Left renal cortex interstitium (tissue), 4 donors: ENCODE results near the gene BRD7. TPM values are rescaled to one million over a fixed set of nuclear protein-coding genes. Genes with fewer than 3 reads are reported as not detected.

ENCODE experiments used
- DNase-seq, 4 donors: peaks; one replicate each; pipeline ENCODE4 v3.0.0-alpha.2; 2013; ENCODE audit warnings: low read depth in 4 of 4, low spot score in 2 of 4, missing footprints in 1 of 4
- polyA plus RNA-seq, 4 donors: library from polyadenylated mRNA; unstranded; fragments of 120-200 nt; gene quantifications; one replicate each; pipeline ENCODE4 v1.2.1, GENCODE V29; 2013; ENCODE audit not compliant: insufficient read length in 4 of 4

Gene BRD7
- polyA plus RNA-seq, 4 donors: 99.9 to 134 (median 106) TPM

DNA sequence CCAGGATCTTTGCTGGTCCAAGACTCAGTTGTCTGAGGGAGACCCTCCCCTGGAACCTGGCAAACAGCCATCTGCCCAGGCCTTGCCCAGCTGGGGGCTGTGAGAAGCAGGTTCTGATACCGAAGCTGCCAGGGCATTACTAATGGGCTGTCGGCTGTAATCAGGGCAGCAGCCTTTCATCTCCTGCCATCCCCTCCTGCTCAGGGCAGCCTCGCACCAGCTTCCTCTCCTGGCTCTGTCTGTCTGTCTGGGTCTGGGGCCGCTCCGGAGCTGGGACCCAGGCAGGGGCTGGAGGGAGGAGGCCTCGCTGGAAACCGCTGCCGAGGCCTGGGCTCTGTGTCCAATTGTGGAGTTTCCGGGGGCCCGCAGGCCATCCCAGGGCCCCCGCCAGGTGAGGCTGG is 21.6 kb upstream of the BRD7 start:
- DNase-seq: no peak

DNA sequence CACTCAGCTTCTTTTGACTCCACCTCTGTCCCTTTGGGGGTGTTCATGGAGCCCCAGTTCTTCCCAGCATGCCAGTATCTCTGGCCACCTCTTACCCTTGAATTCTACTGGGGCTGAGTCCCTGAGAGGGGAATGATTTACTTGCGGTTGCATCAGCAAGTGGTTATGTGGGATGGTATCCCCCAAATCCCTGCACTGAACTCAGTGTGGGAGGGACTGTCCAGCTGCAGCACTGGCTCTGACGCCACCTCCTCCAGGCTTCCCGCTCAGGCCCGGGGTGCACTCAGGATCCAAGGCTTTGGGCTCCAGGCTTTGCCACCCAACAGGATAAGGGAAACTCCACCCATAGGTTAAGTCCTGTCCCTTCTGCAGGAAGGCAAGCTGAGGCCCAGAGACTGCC is 21.1 kb upstream of the BRD7 start:
- DNase-seq: no peak

DNA sequence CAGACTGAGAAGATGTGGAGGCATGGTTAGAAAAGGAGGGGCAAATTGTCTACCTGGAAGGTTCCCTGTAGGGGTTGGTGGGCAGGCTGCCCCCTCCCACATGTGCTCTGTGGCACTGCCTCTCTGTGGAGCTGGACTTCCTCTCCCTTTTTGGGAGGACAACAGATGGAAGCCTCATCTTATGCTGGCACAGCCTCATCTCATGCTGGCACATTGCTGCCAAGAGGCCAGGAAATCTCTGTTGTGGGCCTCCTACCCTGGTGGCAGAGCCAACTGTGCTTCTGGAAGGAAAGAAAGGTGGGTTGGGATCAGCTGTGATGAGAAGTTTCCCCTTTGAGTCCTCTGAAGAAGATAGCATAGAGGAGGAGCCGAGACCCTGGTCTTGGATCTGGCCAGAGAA is 19.7 kb upstream of the BRD7 start:
- DNase-seq: no peak

DNA sequence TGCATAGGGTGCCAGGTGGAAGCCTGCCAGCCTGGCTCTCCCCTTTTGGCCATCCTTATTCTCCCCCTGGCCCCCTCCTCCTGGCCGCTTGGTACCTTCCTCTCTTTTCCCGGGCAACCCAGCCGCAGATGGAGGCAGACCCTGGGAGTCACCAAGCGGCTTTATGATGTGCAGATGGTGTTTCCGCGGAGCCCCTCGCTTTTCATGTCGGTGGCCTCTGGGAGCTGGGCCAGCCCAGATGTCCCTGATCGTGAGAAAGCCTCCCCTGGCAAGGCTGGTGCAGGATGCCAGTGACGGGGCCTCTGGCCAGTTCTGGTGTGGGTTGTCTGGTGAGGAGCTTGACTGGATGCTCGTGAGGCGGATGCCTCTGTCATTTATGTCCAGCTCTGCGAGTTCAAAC is 18.0 kb upstream of the BRD7 start:
- DNase-seq: no peak

DNA sequence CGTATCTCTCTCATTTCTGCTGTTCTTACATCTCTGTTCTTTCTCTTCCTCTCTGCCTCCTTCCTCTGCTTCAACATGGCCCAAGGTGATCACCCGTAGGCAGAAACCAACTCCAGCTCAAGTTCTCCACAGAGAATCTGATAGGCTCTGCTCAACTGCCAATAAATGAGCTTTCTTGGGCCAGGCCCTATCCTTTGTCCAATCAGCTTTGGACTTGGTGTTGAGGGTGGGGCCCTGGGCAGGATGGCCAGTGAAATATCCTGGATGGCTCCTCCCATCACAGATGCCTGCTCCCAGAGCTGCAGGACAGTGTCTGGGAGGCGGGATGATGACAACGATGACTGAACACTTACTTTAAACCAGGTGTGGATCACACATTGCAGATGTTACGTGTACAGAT is 17.4 kb upstream of the BRD7 start:
- no peak for DNase-seq

DNA sequence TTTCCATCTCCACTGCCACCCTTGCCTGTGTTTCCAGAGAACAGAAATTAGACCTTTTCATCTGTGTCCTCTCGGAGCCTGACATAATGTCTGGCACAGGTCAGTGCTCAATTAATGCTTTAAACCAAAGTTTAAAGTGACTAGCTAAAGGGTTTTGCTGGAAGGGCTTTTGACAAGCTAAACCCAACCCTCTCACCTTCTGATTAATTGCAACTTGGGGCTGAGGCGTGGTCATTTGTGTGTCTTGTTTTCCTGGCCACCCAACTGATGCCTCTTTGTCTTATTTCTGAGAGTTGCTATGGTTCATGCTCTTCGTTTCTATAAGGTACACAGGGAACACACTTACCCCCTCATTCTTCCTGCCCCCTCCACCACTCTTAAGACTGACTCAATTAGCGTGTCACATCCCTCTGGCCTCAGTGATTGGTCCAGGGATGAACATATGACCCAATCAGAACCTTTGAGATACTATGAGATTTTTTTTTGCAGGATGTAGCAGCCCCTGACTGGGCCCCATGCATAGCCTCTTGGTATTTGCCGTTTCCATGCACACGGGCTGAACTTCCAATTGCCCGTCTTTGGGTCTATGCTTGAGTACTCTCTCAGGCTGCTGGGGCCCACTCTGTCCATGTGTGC is 15.8 kb upstream of the BRD7 start:
- no peak for DNase-seq

DNA sequence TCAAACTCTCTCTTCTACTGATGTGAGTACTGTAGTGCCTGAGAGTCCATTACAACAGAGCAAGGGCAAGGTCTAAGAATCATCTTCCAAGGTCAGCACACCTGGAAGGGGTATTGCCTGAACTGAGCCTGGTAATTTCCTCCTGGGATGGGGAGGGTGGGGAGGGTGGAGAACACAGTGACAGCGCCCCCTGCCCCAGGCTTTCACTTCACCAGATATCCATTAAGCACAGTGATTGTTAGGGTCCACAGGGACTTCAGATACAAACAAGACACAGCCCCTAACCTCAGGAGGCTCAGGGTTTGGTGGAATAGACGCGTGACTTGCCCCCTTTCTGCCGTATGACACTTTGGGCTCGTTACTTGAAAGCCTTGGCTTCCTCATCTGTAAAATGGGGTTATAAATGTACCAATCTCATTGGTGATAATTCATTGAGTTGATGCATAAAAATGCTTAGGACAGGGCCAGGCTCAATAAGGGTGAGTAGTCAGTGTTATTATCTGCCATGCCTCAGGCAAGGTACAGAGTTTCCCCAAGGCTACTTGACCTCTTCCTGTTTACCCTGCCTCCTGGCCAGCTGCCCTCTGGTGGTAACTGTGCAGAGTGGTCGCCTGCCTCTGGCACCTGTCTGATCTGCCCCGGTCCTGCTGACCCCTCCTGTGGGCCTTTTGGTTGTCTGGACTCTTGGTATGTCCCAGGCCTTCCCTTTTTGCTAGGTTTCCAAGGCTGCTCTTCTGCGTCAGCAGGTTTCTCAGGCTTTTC is 13.1 kb upstream of the BRD7 start:
- DNase-seq: no peak

DNA sequence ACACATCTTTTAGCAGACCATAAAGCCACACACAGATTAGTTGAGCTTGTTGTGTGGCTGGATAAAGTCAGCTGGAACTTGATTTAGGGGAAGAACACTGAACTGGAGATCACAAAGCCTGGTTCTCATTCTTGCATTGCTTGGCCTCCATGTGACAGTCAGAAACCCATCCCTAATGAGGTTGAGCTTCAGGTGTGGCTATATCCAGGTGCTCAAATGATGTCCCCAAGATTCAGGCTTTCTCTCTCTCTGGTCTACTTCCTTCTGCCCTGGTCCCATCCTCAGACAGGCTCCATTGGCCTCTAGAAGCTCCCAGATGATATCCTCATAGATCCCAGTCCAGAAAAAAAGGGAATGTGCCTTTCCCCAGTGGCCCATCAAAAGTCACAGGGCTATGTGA is 9.6 kb upstream of the BRD7 start:
- DNase-seq: no peak

DNA sequence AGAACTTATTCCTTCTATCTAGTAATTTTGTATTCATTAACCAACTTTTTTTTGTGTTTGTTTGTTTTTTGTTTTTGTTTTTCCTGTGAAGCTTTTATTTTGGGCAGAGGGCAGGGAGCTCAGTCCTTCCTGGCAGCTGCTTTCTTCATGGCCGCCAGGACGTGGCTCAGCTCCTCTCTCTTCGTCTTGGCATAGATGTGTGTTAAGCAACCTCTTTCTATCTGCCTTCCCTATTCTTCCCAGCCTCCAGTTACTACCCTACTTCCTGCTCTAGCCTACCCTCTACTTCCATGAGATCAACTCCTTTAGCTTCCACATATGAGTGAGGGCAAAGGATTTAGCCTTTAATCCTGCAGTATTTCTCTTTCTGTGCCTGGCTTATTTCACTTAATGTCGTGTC is 8.2 kb upstream of the BRD7 start:
- DNase-seq: no peak

DNA sequence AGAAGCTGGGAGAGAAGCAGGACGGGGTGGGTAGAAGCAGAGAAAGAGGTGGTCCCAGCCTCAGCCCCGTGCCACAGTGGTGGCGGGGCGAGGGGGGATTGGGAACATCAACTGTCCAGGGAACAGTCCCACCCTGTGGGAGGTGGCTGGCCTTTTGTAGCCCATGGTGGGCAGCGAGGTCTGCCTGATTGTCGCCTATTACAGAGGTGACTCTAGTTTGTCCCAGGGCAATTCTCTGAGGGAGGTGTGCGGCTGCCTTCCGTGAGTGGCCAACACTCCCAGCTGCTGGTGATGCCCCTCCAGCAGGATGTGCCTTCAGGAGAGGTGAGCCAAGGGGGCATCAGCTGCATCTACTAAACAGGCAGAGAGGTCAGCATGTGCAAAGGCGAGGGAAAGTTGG is 5.0 kb upstream of the BRD7 start:
- no peak for DNase-seq

DNA sequence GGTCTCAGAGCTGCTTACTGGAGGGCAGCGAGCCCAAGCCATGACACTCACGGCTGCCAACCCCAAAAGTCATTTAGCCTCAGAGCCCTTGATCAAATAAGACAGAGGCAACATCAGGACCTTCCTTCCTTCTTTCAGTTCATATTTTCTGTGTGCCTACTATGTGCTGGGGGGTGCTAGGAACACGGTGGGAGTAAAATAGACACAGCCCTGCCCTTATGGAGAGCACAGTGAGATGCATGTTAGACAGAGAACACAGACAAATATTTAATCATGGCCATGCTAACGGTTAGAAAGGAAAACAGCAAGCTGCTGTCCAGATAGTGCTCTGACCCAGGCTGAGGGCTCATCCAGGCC is 4.5 kb upstream of the BRD7 start:
- no peak for DNase-seq

DNA sequence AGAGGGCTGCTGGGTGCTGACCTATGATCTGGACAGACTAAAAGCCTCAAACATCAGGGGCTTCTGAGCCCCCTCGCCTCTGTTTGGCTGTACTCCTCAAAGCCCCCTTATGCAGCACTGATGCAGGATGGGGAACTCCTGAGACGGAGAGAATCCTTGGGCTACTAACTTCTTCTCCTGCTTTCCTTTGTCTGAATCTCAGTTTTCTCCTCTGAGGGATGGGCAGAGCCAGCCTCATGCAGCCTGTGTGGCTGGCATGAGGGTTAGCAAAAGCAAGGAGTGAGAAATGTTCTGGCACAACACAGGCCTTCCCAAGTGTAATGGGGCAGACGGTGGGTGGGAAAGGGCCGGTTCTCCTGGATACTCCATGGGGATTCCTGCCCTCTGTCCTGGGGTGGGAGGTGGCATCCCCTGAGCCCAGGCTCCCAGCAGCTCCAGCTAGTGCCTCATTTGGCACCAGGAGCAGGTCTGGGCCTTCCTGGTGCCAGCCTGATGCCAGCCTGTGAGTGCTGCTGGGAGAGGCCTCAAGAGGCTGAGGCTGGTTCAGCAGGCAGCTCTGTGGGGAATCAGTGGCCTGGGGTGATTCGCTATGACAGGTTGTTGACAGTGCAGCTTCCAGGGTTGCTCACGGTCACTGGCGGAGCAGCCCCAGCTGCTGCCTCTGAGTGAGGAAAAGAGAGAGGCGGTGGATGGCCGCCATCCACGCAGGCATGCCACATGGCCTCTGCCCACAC is 4.0 kb upstream of the BRD7 start:
- no peak for DNase-seq

DNA sequence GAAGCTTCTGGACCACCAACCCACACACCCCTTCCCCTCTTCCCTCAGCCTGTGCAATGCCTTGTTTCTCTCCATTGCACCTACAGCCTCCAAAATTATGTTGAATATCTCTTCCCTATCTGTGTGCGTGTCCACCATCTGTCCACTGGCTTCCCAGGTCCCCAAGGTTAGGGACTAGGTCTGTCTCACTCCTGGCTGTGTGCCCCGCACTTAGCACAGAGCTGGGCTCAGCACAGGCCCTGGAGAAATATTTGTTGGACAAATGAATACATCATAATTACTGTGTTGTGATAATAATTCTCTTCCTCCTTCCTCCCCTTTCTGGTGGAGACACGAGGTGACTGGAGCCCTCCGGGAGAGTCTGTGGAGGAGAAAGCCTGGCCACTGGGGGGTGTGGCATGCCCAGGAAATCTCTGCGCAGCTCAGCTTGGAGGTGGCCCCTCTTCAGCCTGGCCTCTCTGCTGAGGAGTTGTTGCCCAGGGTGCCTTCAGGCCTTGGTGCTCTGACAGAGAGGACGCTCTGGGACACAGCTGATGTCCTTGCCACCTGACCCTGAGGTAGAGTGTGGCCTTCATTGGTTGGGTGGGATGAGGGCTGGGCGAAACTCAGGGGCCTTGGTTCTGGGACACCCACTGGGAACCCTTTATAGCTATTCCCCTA is 3.3 kb upstream of the BRD7 start:
- DNase-seq: no peak

DNA sequence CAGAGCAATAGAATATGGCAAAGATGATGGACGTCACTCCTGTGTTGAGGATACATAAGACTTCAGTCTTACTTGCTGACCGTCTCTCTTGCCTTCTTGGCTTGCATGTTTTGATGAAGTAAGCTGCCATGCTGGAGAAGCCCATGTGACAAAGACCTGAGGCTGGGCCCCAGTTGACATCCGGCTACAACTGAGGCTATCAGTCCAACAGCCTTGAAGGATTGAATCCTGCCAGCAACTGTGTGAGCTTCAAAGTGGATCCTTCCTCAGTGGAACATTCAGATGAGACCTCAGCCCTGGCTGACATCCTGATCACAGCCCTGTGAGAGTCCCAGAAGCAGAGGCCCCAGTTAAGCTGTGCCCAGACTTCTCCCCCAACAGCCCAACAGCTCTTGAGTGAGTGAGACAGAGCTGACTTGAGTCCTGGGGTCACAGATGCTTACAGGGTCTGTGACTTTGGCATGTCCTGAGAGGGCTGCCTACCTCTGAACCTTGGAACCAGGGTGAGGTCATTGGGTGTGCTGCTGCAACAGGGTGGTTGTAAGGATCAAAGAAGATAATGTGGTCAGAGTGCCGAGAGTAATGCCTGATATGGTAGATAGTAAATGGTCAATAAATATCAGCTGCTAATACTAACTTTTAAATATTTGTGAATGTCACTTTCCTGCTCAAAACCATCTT is 2.4 kb upstream of the BRD7 start:
- DNase-seq: no peak

DNA sequence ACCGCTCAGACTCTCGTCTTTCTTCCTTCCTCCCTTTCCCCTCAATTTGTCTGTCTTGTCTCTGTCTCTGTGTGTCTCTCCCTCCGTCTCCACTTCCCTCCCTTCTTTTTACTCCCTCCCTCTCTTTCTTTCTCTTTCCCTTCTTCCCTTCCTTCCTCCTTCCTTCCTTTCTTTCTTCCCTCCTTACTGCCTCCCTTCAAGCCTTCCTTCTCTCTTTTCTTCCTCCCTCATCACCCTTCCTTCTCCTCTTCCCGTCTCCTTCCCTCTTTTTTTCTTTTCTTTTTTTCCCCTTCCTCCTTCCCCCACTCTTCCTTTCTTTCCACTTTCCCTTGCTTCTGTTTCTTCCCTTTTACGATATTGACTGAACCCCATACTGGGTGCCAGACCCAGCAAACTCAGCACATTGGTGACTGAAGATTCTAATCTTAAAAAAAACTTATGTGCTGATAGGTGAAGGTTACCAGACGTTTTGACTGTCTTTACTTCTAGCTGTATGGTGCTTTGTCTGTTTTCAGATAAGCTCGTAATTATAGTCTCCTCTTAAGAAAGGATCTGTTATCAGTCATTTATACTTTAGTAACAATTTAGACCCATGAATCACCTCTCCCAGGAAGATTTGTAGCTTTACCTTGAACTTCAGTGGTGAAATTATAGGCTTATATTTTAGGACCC is 481 bp upstream of the BRD7 start:
- DNase-seq: peak in 1 of 4 donors; percentile 19

DNA sequence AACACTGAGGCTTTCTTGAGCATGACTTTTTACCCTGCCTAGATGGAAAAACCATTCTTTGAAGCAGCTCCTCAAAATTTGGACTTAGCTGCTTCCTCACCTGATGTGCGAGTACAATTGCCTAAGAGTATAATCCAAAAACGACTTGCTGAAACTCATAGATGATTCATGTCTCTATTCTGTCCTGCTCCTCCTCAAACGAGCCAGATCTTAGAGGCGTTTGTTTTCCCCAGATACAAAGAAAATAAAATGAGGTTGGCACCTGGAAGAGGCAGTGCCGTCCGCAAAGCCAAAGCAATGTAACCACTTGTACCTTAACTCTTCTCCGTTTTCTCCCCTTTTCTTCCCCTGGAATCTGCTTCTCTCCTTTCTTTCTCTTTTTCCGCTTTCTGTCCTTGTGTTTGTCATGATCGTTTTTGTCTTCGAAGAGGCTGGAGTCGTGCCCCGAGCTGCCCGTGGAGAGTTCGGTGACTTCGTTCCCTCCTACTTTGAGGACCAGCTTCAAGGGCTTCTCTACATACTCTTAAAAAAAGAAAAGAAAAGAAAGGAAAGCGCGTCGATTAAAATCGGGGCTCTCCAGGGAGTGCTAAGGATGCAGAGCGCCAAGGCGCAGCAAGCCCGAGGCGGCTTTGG is 895 bp downstream of the BRD7 start:
- no peak for DNase-seq

DNA sequence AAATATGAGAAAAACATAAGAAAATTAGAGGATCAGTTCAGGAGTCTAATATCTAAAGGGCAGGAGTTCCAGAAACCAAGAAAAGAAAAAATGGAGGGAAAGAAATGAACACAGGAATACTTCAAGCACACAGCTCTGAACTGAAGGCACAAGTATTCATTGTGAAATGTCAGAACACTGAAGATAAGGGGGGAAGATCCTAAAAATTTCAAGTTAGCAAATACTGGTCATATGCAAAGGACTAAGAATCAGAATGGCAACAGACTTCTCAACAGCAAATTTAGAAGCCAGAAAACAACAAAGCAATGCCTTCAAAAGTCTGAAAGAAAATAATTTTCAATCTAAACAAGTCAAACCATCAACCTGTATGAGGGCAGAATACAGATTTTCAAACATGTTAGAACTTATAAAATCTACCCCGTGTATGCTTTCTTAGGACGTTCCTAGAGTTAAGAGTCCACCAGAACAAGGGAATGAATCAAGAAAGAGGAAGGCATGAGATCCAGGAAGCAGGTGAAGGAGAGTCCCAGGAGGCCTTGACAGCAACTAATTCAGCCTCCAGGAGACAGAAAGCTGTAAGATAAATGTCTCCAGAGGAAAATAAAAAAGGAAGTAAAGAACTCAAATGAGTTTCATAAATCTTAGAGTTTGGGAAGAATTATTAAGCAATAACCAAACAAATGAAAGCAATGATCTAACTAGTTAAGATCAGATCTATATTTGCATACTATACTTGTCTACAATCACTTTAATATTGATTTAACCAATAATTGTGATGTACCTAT is 2.8 kb downstream of the BRD7 start:
- DNase-seq: no peak

DNA sequence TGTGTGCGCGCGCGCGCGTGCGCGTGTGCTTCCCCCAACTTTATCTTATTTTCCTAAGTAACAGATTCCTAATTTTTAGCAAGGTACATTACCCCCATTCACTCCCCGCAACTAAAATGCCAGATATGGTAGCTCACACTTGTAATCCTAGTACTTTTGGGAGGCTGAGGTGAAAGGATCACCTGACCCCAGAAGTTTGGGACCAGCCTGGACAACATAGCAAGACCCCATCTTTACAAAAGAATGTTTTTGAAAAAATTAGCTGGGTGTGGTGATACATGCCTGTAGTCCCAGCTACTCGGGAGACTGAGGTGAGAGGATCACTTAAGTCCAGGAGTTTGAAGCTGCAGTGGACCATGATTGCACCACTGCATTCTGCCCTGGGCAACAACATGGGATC is 5.1 kb downstream of the BRD7 start:
- DNase-seq: no peak

DNA sequence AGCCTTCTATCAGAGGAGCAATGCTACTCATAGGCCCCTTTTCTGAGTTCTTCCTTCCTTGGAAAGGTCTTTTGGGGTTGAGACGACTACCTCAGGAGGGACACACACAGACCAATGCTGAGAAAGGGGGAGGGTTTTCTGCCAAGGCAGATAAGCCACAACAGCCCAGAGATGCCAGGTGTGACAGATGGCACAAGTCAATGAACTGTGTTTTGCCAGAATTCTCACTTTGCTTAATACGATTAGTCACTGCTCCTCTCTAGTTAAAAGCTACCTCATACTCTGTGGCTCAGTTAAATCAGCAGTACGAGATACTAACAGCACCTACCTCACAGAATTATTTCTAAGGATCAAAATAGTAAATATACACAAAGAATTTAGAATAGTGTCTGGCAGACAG is 8.0 kb downstream of the BRD7 start:
- DNase-seq: no peak
